HEK293T (cell line): ENCODE results near the gene KRT10.

Experiments
- CTCF ChIA-PET: fragments of 350-600 bp; formaldehyde crosslinking; extraction: SDS; loops from one replicate; lab custom pipeline; 2021; ENCODE audit warnings: antibody characterized with exemption, inconsistent platforms; lab: Yijun Ruan, JAX
- POLR2A ChIA-PET: fragments of 350-600 bp; formaldehyde crosslinking; extraction: SDS; loops from one replicate; lab custom pipeline; 2020; ENCODE audit warnings: antibody characterized with exemption, inconsistent platforms; lab: Yijun Ruan, JAX
- DNase-seq: peaks from one replicate; pipeline ENCODE4 v3.0.0; 2012; ENCODE audit warnings: mixed read lengths; ENCODE audit errors: extremely low spot score
- ARNT ChIP-seq: fragments of 450-650 bp; IDR thresholded peaks from 2 replicates; pipeline ENCODE4 v1.6.1; 2017; ENCODE audit warnings: mild to moderate bottlenecking
- BHLHE40 ChIP-seq: fragments of 450-650 bp; IDR thresholded peaks from 2 replicates; pipeline ENCODE4 v1.6.1; 2016; ENCODE audit warnings: mild to moderate bottlenecking, moderate library complexity, borderline replicate concordance
- CTBP1 ChIP-seq: fragments of 450-650 bp; IDR thresholded peaks from 2 replicates; pipeline ENCODE4 v1.6.1; 2016; ENCODE audit warnings: borderline replicate concordance
- ELF4 ChIP-seq: fragments of 450-650 bp; IDR thresholded peaks from 2 replicates; pipeline ENCODE4 v1.6.1; 2017; ENCODE audit warnings: antibody characterized with exemption
- FOXA1 ChIP-seq: fragments of 450-650 bp; IDR thresholded peaks from 2 replicates; pipeline ENCODE4 v1.6.1; 2016; ENCODE audit warnings: mild to moderate bottlenecking
- FOXK2 ChIP-seq: fragments of 450-650 bp; IDR thresholded peaks from 2 replicates; pipeline ENCODE4 v1.6.1; 2016; ENCODE audit warnings: mild to moderate bottlenecking
- FOXM1 ChIP-seq: fragments of 450-650 bp; IDR thresholded peaks from 2 replicates; pipeline ENCODE4 v1.6.1; 2017; ENCODE audit warnings: mild to moderate bottlenecking, borderline replicate concordance
- HDGF ChIP-seq: fragments of 450-650 bp; IDR thresholded peaks from 2 replicates; pipeline ENCODE4 v1.6.1; 2017; ENCODE audit warnings: antibody characterized with exemption, borderline replicate concordance
- L3MBTL2 ChIP-seq: fragments of 450-650 bp; conservative IDR thresholded peaks from 2 replicates; pipeline ENCODE4 v1.6.1; 2016; ENCODE audit warnings: mild to moderate bottlenecking
- LEF1 ChIP-seq: fragments of 450-650 bp; IDR thresholded peaks from 2 replicates; pipeline ENCODE4 v1.6.1; 2017; ENCODE audit warnings: mild to moderate bottlenecking, borderline replicate concordance
- NFRKB ChIP-seq: fragments of 450-650 bp; IDR thresholded peaks from 2 replicates; pipeline ENCODE4 v1.6.1; 2016; ENCODE audit warnings: mild to moderate bottlenecking, moderate library complexity
- PKNOX1 ChIP-seq: fragments of 450-650 bp; IDR thresholded peaks from 2 replicates; pipeline ENCODE4 v1.6.1; 2016
- SP1 ChIP-seq: fragments of 450-650 bp; IDR thresholded peaks from 2 replicates; pipeline ENCODE4 v1.6.1; 2017
- SUZ12 ChIP-seq: fragments of 450-650 bp; IDR thresholded peaks from 2 replicates; pipeline ENCODE4 v1.6.1; 2016; ENCODE audit warnings: mild to moderate bottlenecking
- TARDBP ChIP-seq: fragments of 450-650 bp; IDR thresholded peaks from 2 replicates; pipeline ENCODE4 v1.6.1; 2016
- ZNF384 ChIP-seq: fragments of 450-650 bp; IDR thresholded peaks from 2 replicates; pipeline ENCODE4 v1.6.1; 2016

The KRT10 gene

GRCh38 chr17:40809721-40810421 is 12.5 kb downstream of the KRT10 start:
- ChIA-PET CTCF (no interaction called here), POLR2A (interaction anchor here (1.8 kb wide), 1 partner anchor 9 kb away, joined by 12 read pairs; no protein-coding TSS in a partner anchor)
- DNase-seq, result no peak
- TF ChIP-seq CTBP1 (no peak), FOXA1 (no peak), SP1 (no peak), ARNT (no peak)

- TF ChIP-seq NFRKB (no peak), FOXK2 (no peak), PKNOX1 (no peak), TARDBP (no peak), SP1 (no peak), CTBP1 (no peak), BHLHE40 (no peak), FOXA1 (no peak), ELF4 (no peak), ZNF384 (no peak)
- CTCF ChIA-PET, result interaction anchor here (2.1 kb wide), 1 partner anchor 743 kb away, joined by 7 read pairs; no protein-coding TSS in a partner anchor
- no peak for DNase-seq
- POLR2A ChIA-PET, result no interaction called here
Observed at GRCh38 chr17:40806131-40806530, 16.3 kb downstream of the KRT10 start.

GRCh38 chr17:40803617-40804082 is 18.8 kb downstream of the KRT10 start:
- TF ChIP-seq CTBP1 (no peak), SP1 (no peak), TARDBP (no peak), FOXA1 (no peak), HDGF (no peak), BHLHE40 (no peak), PKNOX1 (no peak)
- DNase-seq, result peak; percentile 66
- CTCF ChIA-PET, result interaction anchor here (1.3 kb wide), 1 partner anchor 859 kb away, joined by 3 read pairs; no protein-coding TSS in a partner anchor
- POLR2A ChIA-PET, result no interaction called here

GRCh38 chr17:40801157-40801556 is 21.3 kb downstream of the KRT10 start:
- no peak for TF ChIP-seq NFRKB
- no peak for TF ChIP-seq TARDBP
- TF ChIP-seq LEF1, result no peak
- no peak for TF ChIP-seq ELF4
- TF ChIP-seq L3MBTL2, result no peak
- TF ChIP-seq ZNF384, result no peak
- no peak for TF ChIP-seq FOXM1
- no peak for TF ChIP-seq FOXA1
- no peak for TF ChIP-seq ARNT
- no peak for TF ChIP-seq CTBP1
- no peak for TF ChIP-seq HDGF
- TF ChIP-seq FOXK2, result no peak
- TF ChIP-seq BHLHE40, result no peak
- TF ChIP-seq PKNOX1, result no peak
- no peak for TF ChIP-seq SP1
- TF ChIP-seq SUZ12, result no peak

GRCh38 chr17:40800381-40800780 is 22.0 kb downstream of the KRT10 start:
- no peak for DNase-seq
- no peak for TF ChIP-seq BHLHE40
- no peak for TF ChIP-seq FOXK2
- TF ChIP-seq PKNOX1, result no peak
- TF ChIP-seq L3MBTL2, result no peak
- no peak for TF ChIP-seq LEF1
- TF ChIP-seq ARNT, result no peak
- TF ChIP-seq ZNF384, result no peak
- no peak for TF ChIP-seq CTBP1
- no peak for TF ChIP-seq ELF4
- TF ChIP-seq TARDBP, result no peak
- no peak for TF ChIP-seq SUZ12
- no peak for TF ChIP-seq FOXA1
- CTCF ChIA-PET, result no interaction called here
- POLR2A ChIA-PET, result interaction anchor here (0.9 kb wide), 1 partner anchor 18 kb away, joined by 3 read pairs; no protein-coding TSS in a partner anchor

More at GRCh38 chr17:40801157-40801556, 21.3 kb downstream of the KRT10 start:
- CTCF ChIA-PET, result no interaction called here
- POLR2A ChIA-PET, result no interaction called here
- no peak for DNase-seq

GRCh38 chr17:40799859-40800258 is 22.6 kb downstream of the KRT10 start, which contains the start of gene KRT28:
Gene KRT28 (minus strand): TSS chr17:40799959. CDS start chr17:40799893, 66 bp downstream.
- CTCF ChIA-PET, result no interaction called here
- TF ChIP-seq FOXK2 (no peak), FOXA1 (no peak), NFRKB (no peak), PKNOX1 (no peak), SUZ12 (no peak), HDGF (no peak), CTBP1 (no peak)
- POLR2A ChIA-PET, result interaction anchor here (0.9 kb wide), 1 partner anchor 19 kb away, joined by 3 read pairs; no protein-coding TSS in a partner anchor
- no peak for DNase-seq
